GM18519 (cell line): ENCODE measurements around the gene C17orf58.
"Not testable (repeated sequence)": the region's sequence is repeated elsewhere in the genome, so short reads cannot be mapped to it uniquely, and the experiment has no call there.

Experiments
- ATAC-seq: cut with Tn5 transposase; IDR thresholded peaks from one replicate; pipeline ENCODE4 v1.9.1; 2021; ENCODE audit warnings: mild to moderate bottlenecking, moderate library complexity; ENCODE audit not compliant: unreplicated experiment, low FRiP score

C17orf58 gene

GRCh38 chr17:68006797-68007196, 10.5 kb upstream of the C17orf58 start:
- no peak for ATAC-seq

DNA sequence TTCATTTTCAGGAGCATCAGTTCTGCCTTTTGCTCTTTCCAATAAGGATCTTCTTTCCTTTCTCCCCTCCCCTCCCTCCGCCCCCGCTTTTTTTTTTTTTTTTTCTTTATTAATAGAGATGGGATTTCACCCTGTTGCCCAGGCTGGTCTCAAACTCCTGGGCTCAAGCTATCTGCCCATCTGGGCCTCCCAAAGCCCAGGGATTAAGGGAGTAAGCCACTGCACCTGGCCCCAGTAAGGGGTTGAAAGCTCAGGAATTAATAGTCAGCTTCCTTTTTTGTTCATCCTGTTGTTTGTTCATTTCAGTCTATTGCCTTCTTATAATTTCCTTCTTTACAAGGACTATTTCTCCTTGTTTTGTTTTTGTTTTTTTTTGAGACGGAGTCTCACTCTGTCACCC, 7.9 kb upstream of the C17orf58 start:
- no peak for ATAC-seq

GRCh38 chr17:67999291-67999911, 3.1 kb upstream of the C17orf58 start:
- ATAC-seq: no peak

DNA sequence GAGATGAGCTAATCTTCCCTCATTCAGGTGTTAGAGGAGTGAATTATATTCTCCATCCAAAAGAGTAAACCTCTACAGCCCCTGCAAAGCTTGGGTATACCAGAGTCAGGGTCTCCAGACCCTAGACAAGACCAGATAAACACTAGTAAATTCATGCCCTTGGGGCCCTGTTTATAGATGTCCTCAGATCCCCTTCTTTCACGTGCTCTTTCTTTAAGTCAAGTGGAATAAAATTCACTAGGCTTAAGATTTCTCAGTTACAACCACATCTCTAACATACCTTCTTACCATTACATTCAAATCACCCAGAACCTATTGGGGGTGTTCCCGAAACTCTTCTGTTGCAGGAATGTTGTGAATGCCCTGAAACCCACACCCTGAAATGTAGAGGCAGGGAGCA, 2.2 kb upstream of the C17orf58 start:
- no peak for ATAC-seq

GRCh38 chr17:67995570-67996263, 552 bp downstream of the C17orf58 start:
- ATAC-seq: no peak

- no peak for ATAC-seq
Measured at GRCh38 chr17:67994817-67995569, 1.3 kb downstream of the C17orf58 start.

DNA sequence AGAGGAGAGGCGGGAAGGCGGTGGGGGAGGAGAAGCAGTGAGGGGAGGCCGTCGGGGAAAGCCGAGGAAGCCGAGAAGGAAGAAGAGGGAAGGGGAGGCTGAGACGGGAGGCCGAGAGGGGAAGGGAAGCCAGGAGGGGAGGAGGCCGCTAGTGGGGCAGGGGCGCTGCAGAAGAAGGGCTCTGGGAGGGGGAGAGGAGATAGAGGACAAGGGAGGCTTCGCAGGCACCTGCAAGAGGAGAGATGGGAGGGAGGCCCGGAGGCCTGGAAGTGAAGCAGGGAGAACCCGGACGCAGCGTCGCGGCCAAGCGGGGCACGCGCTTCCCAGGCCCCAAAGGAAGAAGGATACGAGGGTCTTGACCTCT, 2.3 kb downstream of the C17orf58 start:
- no peak for ATAC-seq

GRCh38 chr17:67993153-67993997, 2.9 kb downstream of the C17orf58 start:
- peak; percentile 70 for ATAC-seq

DNA sequence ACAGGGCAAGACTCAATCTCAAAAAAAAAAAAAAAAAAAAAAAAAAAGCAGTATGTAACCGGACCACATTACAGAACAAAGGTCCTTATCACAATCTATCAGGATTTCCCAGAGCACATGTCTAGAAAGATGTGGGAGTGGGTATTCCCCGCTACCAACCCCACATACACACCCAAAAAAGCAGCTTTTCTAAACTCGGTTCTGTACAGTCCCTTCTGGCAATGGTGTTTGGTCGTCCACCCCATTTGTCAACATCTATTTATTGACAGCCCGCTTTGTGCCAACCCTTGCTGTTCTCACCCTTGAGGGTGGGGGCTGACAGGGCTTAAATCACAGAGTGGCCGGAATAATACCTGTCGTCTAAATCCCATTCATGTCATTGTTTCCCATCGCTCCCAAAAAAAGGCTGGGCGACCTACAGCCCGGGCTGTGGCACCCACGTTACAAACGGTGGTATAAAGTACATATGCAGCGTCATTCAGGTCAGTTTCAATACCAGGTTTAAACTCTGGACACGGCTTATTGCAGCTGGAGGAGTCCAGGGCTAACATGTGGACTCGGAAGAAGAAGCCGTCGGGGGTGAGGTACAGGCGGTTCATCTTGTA, 3.6 kb downstream of the C17orf58 start:
- ATAC-seq: no peak

- no peak for ATAC-seq
Measured at GRCh38 chr17:67990909-67991308, 5.4 kb downstream of the C17orf58 start.

GRCh38 chr17:67983383-67983688, 12.9 kb downstream of the C17orf58 start:
- ATAC-seq: no peak

- no peak for ATAC-seq
Measured at GRCh38 chr17:67982686-67983382, 13.4 kb downstream of the C17orf58 start.

GRCh38 chr17:67982034-67982640, 14.1 kb downstream of the C17orf58 start:
- no peak for ATAC-seq

- not testable (repeated sequence) for ATAC-seq
Measured at GRCh38 chr17:67980883-67981282, 15.4 kb downstream of the C17orf58 start.

- ATAC-seq: no peak
Measured at GRCh38 chr17:67980456-67980855, 15.8 kb downstream of the C17orf58 start.

GRCh38 chr17:67976306-67976705, 20.0 kb downstream of the C17orf58 start:
- not testable (repeated sequence) for ATAC-seq

GRCh38 chr17:67974598-67975066, 21.6 kb downstream of the C17orf58 start:
- ATAC-seq: no peak

DNA sequence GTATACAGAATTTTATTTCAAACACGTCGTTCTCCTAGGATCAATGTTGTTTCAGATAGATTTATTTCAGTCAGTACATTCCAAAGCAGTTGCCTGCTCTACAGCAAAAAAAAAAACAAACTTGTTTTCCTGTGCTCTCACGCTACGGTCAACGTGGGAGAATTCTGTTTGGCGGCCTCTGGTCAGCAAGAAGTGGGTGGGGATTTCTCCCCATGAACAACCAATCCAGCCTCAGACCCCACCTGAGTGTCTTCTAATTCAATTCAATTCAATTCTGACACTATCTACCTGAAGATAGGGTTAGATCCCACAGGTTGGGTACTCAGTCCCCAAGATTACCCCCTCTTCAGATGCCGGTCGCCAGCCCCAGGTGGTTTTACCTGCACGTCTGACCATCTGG, 22.1 kb downstream of the C17orf58 start:
- ATAC-seq: no peak

DNA sequence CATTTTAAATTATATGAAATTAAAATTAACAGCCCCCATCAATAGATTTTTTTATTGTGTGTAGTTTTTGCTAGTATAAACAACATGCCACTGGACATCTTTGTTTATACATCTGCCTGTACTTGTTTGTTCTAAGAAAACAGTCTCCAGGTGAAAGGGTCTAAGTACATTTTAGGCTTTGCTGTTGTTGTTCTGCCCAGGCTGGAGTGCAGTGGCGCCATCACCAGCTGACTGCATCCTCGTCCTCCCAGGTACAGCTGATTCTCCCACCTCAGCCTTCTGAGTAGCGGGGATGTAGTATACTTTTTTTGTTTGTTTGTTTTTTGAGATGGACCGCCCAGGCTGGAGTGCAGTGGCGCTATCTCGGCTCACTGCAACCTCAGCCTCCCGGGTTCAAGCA, 25.5 kb downstream of the C17orf58 start:
- ATAC-seq: no peak
